GM18951 (cell line): ENCODE measurements around the gene IFFO2.

Source experiments
- POLR2A ChIP-seq: IDR thresholded peaks from 4 replicates; pipeline ENCODE4 v1.6.1; 2011; ENCODE audit warnings: mild to moderate bottlenecking; ENCODE audit not compliant: insufficient read length, insufficient read depth; ENCODE audit errors: extremely low read depth
- in situ Hi-C: fragments of 300-500 bp; cut with MboI; formaldehyde crosslinking; loops from one replicate; pipeline ENCODE4 v1.12.0; 2022; ENCODE audit warnings: low sequenced_read_pairs, mixed read lengths, inconsistent platforms; ENCODE audit not compliant: unreplicated experiment

The IFFO2 gene

GRCh38 chr1:18965206-18966173 lies 9.0 kb upstream of the IFFO2 start:
- in situ Hi-C loops: no loop called here

GRCh38 chr1:18963968-18964367 lies 7.5 kb upstream of the IFFO2 start:
- in situ Hi-C loops: no loop called here

More at GRCh38 chr1:18965206-18966173, 9.0 kb upstream of the IFFO2 start:
- TF ChIP-seq POLR2A: no peak

GRCh38 chr1:18962855-18963737 lies 6.6 kb upstream of the IFFO2 start:
- no peak for TF ChIP-seq POLR2A
- in situ Hi-C loops: no loop called here

More at GRCh38 chr1:18963968-18964367, 7.5 kb upstream of the IFFO2 start:
- no peak for TF ChIP-seq POLR2A

GRCh38 chr1:18962121-18962721 lies 5.7 kb upstream of the IFFO2 start:
- TF ChIP-seq POLR2A: no peak
- in situ Hi-C loops: no loop called here

- TF ChIP-seq POLR2A: no peak
Measured at GRCh38 chr1:18960821-18961220, 4.3 kb upstream of the IFFO2 start.

GRCh38 chr1:18960409-18960808 lies 3.9 kb upstream of the IFFO2 start:
- in situ Hi-C loops: no loop called here
- TF ChIP-seq POLR2A: no peak

More at GRCh38 chr1:18960821-18961220, 4.3 kb upstream of the IFFO2 start:
- in situ Hi-C loops: no loop called here

- no peak for TF ChIP-seq POLR2A
- in situ Hi-C loops: no loop called here
Measured at GRCh38 chr1:18959591-18959990, 3.1 kb upstream of the IFFO2 start.

- in situ Hi-C loops: no loop called here
- TF ChIP-seq POLR2A: no peak
Measured at GRCh38 chr1:18957532-18958300, 1.2 kb upstream of the IFFO2 start.

GRCh38 chr1:18957136-18957521 lies 653 bp upstream of the IFFO2 start:
- in situ Hi-C loops: no loop called here
- no peak for TF ChIP-seq POLR2A

GRCh38 chr1:18955441-18956192 lies 859 bp downstream of the IFFO2 start:
- in situ Hi-C loops: no loop called here
- no peak for TF ChIP-seq POLR2A

- TF ChIP-seq POLR2A: no peak
- in situ Hi-C loops: no loop called here
Measured at GRCh38 chr1:18955131-18955440, 1.4 kb downstream of the IFFO2 start.
